ENCODE results near the gene SPATA24. TPM values are rescaled to one million over a fixed set of nuclear protein-coding genes. Genes with fewer than 3 reads are reported as not detected.

The SPATA24 gene
- total and polyA plus RNA-seq, 2 of the 8 experiments (the other 6 are each of a cell fraction or from before 2014, with no cell fraction given) = 5.8 to 9.4 TPM

DNA sequence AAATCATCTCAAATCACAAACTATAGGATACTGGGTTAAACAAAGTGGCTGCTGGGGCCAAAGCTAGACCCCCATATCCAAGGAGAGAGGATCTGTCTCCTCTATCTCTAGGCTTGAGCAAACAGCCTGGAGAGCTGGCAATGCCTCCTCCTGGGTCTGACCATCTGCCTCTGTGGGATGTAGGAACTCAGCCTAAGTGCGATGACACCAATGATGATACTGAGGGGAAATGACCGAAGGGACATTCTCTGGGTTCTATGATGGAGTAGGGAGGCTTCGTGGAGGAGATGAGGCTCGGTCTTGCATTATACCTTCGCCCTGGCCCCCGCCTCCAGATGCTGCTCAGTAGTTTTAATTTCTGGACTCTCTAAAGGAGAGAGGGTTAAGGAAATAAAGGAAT, 9.3 kb upstream of the SPATA24 start:
- Histone ChIP-seq H3K79me2 (ENCODE audit: control insufficient read depth in 1 of 2, insufficient read depth in 2 of 2, low read length in 2 of 2) (no peaks in the 10 kb centered on the region), H3K14ac (ENCODE audit: insufficient read length) (no peak overlapping the region), H2BK120ac (replicated peaks; ENCODE audit: low read depth, low read length) (no peak overlapping the region), H2BK15ac (ENCODE audit: low read length) (no peak overlapping the region), H3K18ac (ENCODE audit: extremely low read depth, low read length) (no peak overlapping the region), H3K4me1 (replicated peaks in 1 of 4; ENCODE audit: control insufficient read depth in 3 of 4, insufficient read depth in 4 of 4, low read length in 3 of 4) (no peaks in the 10 kb centered on the region), H3K9ac (replicated peaks in 1 of 4; ENCODE audit: extremely low read depth in 1 of 4, low read depth in 3 of 4, low read length in 3 of 4) (no peak overlapping the region), H2BK20ac (ENCODE audit: low read length) (no peak overlapping the region), H3K36me3 (ENCODE audit: control insufficient read depth in 2 of 4, insufficient read depth in 4 of 4, low read length in 3 of 4) (peaks cover 2 to 14% (median 4%) of the 10 kb centered on the region in 4 experiments; a peak in 5 of 8 replicates), H3K23ac (ENCODE audit: insufficient read length) (no peak overlapping the region), H2BK12ac (ENCODE audit: low read depth, low read length) (no peak overlapping the region), H3K56ac (replicated peaks; ENCODE audit: insufficient read length, low read depth, low read length) (no peak overlapping the region), H4K91ac (replicated peaks; ENCODE audit: insufficient read length, low read length) (no peak overlapping the region), H3K4ac (replicated peaks; ENCODE audit: insufficient read length, low read depth, low read length) (no peak overlapping the region), H2BK5ac (ENCODE audit: low read depth, low read length) (no peak overlapping the region), H3K4me3 (ENCODE audit: extremely low read depth in 1 of 4, insufficient read depth in 2 of 4, low read depth in 3 of 4, low read length in 4 of 4) (no peak overlapping the region), H3K9me3 (ENCODE audit: insufficient read depth in 2 of 2, low read depth in 1 of 2, low read length in 1 of 2) (no peaks in the 10 kb centered on the region), H3K23me2 (ENCODE audit: low read depth, low read length) (no peaks in the 10 kb centered on the region), H3K27me3 (replicated peaks in 1 of 4; ENCODE audit: control insufficient read depth in 3 of 4, extremely low read depth in 1 of 4, insufficient read depth in 3 of 4, low read length in 3 of 4) (no peaks in the 10 kb centered on the region), H2AK5ac (ENCODE audit: low read depth, low read length) (no peak overlapping the region), H4K20me1 (replicated peaks in 1 of 2; ENCODE audit: control insufficient read depth in 1 of 2, insufficient read depth in 2 of 2, low read length in 2 of 2) (no peaks in the 10 kb centered on the region), H4K8ac (ENCODE audit: extremely low read depth, insufficient read depth, low read length) (no peak overlapping the region), H3K27ac (ENCODE audit: low read depth, low read length) (no peak overlapping the region), H3K4me2 (ENCODE audit: insufficient read depth in 1 of 2, low read depth in 2 of 2, low read length in 2 of 2) (no peak overlapping the region), H4K5ac (ENCODE audit: insufficient read length, low read depth, low read length) (no peak overlapping the region), H2AFZ (ENCODE audit: low read length) (no peak overlapping the region), H3K79me1 (ENCODE audit: low read depth, low read length) (no peaks in the 10 kb centered on the region)
- ChIA-PET POLR2A (ENCODE audit: partially characterized antibody) (interaction anchor here (0.6 to 1.3 kb wide), 4 partner anchors 10 to 98 kb away, joined by 3 to 6 read pairs (median 3); partner anchors contain the start of gene SPATA24), CTCF (ENCODE audit: partially characterized antibody) (interaction anchor here (1.3 to 8.2 kb wide), 2 partner anchors 8 to 18 kb away, joined by 3 to 69 read pairs; partner anchors contain the start of gene PROB1)
- DNase-seq (ENCODE audit: low read depth in 1 of 2, low spot score in 2 of 2) = no peak
- no peak for FAIRE-seq
- TF ChIP-seq TCF12 (IDR thresholded peaks at IDR 0.05; ENCODE audit: low read depth, low read length) = no peak
- WGBS, 2 experiments (ENCODE audit: extremely low coverage in 1 of 2, insufficient coverage in 1 of 2, insufficient read length in 1 of 2, insufficient replicate concordance in 2 of 2, low coverage in 1 of 2, low lambda C conversion rate in 2 of 2, missing lambda C conversion rate in 1 of 2) = 88% methylated on average over 6 of the region's 6 CpGs; no CpG with 5 or more reads in 1 of the 2 experiments

Measured in H1 (cell line).